HEK293T (cell line): ENCODE data around the gene POP4.

Experiments
- BHLHE40 ChIP-seq: fragments of 450-650 bp; IDR thresholded peaks from 2 replicates; pipeline ENCODE4 v1.6.1; 2016; ENCODE audit warnings: mild to moderate bottlenecking, moderate library complexity, borderline replicate concordance
- ELF4 ChIP-seq: fragments of 450-650 bp; IDR thresholded peaks from 2 replicates; pipeline ENCODE4 v1.6.1; 2017; ENCODE audit warnings: antibody characterized with exemption
- FOXA1 ChIP-seq: fragments of 450-650 bp; IDR thresholded peaks from 2 replicates; pipeline ENCODE4 v1.6.1; 2016; ENCODE audit warnings: mild to moderate bottlenecking
- PKNOX1 ChIP-seq: fragments of 450-650 bp; IDR thresholded peaks from 2 replicates; pipeline ENCODE4 v1.6.1; 2016
- SP1 ChIP-seq: fragments of 450-650 bp; IDR thresholded peaks from 2 replicates; pipeline ENCODE4 v1.6.1; 2017

- TF ChIP-seq FOXA1 (no peak), ELF4 (no peak), BHLHE40 (no peak), SP1 (no peak), PKNOX1 (no peak)
These were observed 28.5 kb upstream of the POP4 start for GRCh38 chr19:29577649-29577963.
